ENCODE results near the gene CEP350.

- TF ChIP-seq, protein P1, sequence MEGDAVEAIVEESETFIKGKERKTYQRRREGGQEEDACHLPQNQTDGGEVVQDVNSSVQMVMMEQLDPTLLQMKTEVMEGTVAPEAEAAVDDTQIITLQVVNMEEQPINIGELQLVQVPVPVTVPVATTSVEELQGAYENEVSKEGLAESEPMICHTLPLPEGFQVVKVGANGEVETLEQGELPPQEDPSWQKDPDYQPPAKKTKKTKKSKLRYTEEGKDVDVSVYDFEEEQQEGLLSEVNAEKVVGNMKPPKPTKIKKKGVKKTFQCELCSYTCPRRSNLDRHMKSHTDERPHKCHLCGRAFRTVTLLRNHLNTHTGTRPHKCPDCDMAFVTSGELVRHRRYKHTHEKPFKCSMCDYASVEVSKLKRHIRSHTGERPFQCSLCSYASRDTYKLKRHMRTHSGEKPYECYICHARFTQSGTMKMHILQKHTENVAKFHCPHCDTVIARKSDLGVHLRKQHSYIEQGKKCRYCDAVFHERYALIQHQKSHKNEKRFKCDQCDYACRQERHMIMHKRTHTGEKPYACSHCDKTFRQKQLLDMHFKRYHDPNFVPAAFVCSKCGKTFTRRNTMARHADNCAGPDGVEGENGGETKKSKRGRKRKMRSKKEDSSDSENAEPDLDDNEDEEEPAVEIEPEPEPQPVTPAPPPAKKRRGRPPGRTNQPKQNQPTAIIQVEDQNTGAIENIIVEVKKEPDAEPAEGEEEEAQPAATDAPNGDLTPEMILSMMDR (IDR thresholded peaks at IDR 0.05), result no peak
- no peak for TF ChIP-seq ZFX (IDR thresholded peaks at IDR 0.05; ENCODE audit: borderline replicate concordance)
Observed at GRCh38 chr1:180133193-180133592, 178.6 kb downstream of the CEP350 start.
